Right lobe of liver (tissue), 4 donors: Measurements from ENCODE around the gene GRIN2A.

Source experiments
- CTCF ChIP-seq, 4 donors: fragments of 200-600 bp in 3 of 4; fragments of 450-650 bp in 1 of 4; IDR thresholded peaks; one replicate each; pipeline versions ENCODE4 v1.5.1 to v1.8.0; 2016 to 2022; ENCODE audit warnings: antibody characterized with exemption in 4 of 4, mild to moderate bottlenecking in 2 of 4
- POLR2A ChIP-seq: fragments of 450-650 bp; IDR thresholded peaks from one replicate; pipeline ENCODE4 v1.6.1; 2017; ENCODE audit warnings: antibody characterized with exemption, mild to moderate bottlenecking
- donor health status: DM: no; HTN: no; CAD: no.
- donor health status: DM: no; HTN: no; CAD: no.
- donor health status: DM: no; HTN: yes; CAD: no.

- TF ChIP-seq CTCF (IDR thresholded peaks at IDR 0.05) (no peak), POLR2A (no peak)
Measured at GRCh38 chr16:9859701-9860327, 322.4 kb downstream of the GRIN2A start.
